GM21786 (cell line): Measurements from ENCODE around the gene CCDC83.

Experiments used
- ATAC-seq: cut with Tn5 transposase; IDR thresholded peaks from one replicate; pipeline ENCODE4 v1.9.1; 2021; ENCODE audit not compliant: unreplicated experiment

Gene CCDC83

GRCh38 chr11:85855341-85855656, at the start of gene CCDC83:
Gene CCDC83 (plus strand): TSS chr11:85855383. CDS start chr11:85865124, 9,741 bp downstream.
- no peak for ATAC-seq

- ATAC-seq: no peak
Observed at GRCh38 chr11:85805387-85805786, 49.8 kb upstream of the CCDC83 start.

GRCh38 chr11:85806016-85806415, 49.2 kb upstream of the CCDC83 start:
- ATAC-seq: no peak

GRCh38 chr11:85806876-85807275, 48.3 kb upstream of the CCDC83 start:
- no peak for ATAC-seq

GRCh38 chr11:85809191-85809590, 46.0 kb upstream of the CCDC83 start:
- ATAC-seq: peak; percentile 55

- no peak for ATAC-seq
Observed at GRCh38 chr11:85809863-85810262, 45.3 kb upstream of the CCDC83 start.

GRCh38 chr11:85810521-85810870, 44.7 kb upstream of the CCDC83 start:
- ATAC-seq: no peak

- peak; percentile 77 for ATAC-seq
Observed at GRCh38 chr11:85810871-85811611, 44.1 kb upstream of the CCDC83 start, which contains the start of gene SYTL2. Gene SYTL2 (minus strand): TSS chr11:85811141. CDS start chr11:85757725, 53,416 bp downstream.

GRCh38 chr11:85811624-85812023, 43.6 kb upstream of the CCDC83 start:
- ATAC-seq: no peak

- no peak for ATAC-seq
Observed at GRCh38 chr11:85813721-85814120, 41.5 kb upstream of the CCDC83 start.

- no peak for ATAC-seq
Observed at GRCh38 chr11:85815186-85815931, 39.8 kb upstream of the CCDC83 start.

GRCh38 chr11:85819441-85819840, 35.7 kb upstream of the CCDC83 start:
- ATAC-seq: no peak

- no peak for ATAC-seq
Observed at GRCh38 chr11:85821636-85822035, 33.5 kb upstream of the CCDC83 start.

GRCh38 chr11:85822814-85823213, 32.4 kb upstream of the CCDC83 start:
- no peak for ATAC-seq

GRCh38 chr11:85823816-85824215, 31.4 kb upstream of the CCDC83 start:
- no peak for ATAC-seq

- no peak for ATAC-seq
Observed at GRCh38 chr11:85825616-85826015, 29.6 kb upstream of the CCDC83 start.

- ATAC-seq: no peak
Observed at GRCh38 chr11:85826116-85826855, 28.9 kb upstream of the CCDC83 start.

GRCh38 chr11:85827748-85828639, 27.2 kb upstream of the CCDC83 start:
- no peak for ATAC-seq

- no peak for ATAC-seq
Observed at GRCh38 chr11:85828640-85828978, 26.6 kb upstream of the CCDC83 start.

- ATAC-seq: no peak
Observed at GRCh38 chr11:85829172-85829571, 26.0 kb upstream of the CCDC83 start.

GRCh38 chr11:85831050-85831449, 24.1 kb upstream of the CCDC83 start:
- ATAC-seq: no peak
